ENCODE data around the gene KHDC4. TPM values are rescaled to one million over a fixed set of nuclear protein-coding genes. Genes with fewer than 3 reads are reported as not detected.

KHDC4 gene
- total and polyA plus RNA-seq, 2 of the 13 experiments (the other 11 are each of a cell fraction or from before 2014, with no cell fraction given) = 33.5 to 92.0 TPM

GRCh38 chr1:155940482-155940992 is 6.3 kb upstream of the KHDC4 start (continued):
- TF ChIP-seq IKZF4 (CRISPR knock-in tag; IDR thresholded peaks at IDR 0.05; ENCODE audit: borderline replicate concordance, low read depth, not compliant biosample characterization) (no peak), CEBPG (CRISPR knock-in tag; IDR thresholded peaks at IDR 0.05) (0 out of 2 replicates have a peak, but pooled peaks have one; percentile 16), TEAD3 (CRISPR knock-in tag; optimal IDR thresholded peaks at IDR 0.05; ENCODE audit: borderline replicate concordance) (peak; percentile 92), RAD21 (CRISPR knock-in tag; IDR thresholded peaks at IDR 0.05) (no peak), NFYC (CRISPR knock-in tag; IDR thresholded peaks at IDR 0.05) (no peak), MTF1 (CRISPR knock-in tag; IDR thresholded peaks at IDR 0.05) (no peak), ZFP91 (CRISPR knock-in tag; IDR thresholded peaks at IDR 0.05; ENCODE audit: borderline replicate concordance) (peak; percentile 16; the same call in 1 of the 2 replicates), ZNF224 (CRISPR knock-in tag; IDR thresholded peaks at IDR 0.05) (no peak), ZNF777 (CRISPR knock-in tag; IDR thresholded peaks at IDR 0.05) (no peak), SMYD3 (CRISPR knock-in tag; IDR thresholded peaks at IDR 0.05) (0 out of 2 replicates have a peak, but pooled peaks have one; percentile 28), CBX2 (IDR thresholded peaks at IDR 0.05; ENCODE audit: low read depth, low read length) (no peak), CBX2 (CRISPR knock-in tag; IDR thresholded peaks at IDR 0.05; ENCODE audit: low read depth) (no peak), NFKB2 (CRISPR knock-in tag; IDR thresholded peaks at IDR 0.05; ENCODE audit: borderline replicate concordance) (no peak), DMAP1 (CRISPR knock-in tag; IDR thresholded peaks at IDR 0.05) (no peak; the same call in 1 of the 2 replicates), SALL1 (CRISPR knock-in tag; IDR thresholded peaks at IDR 0.05) (peak; percentile 73), ZNF772 (CRISPR knock-in tag; IDR thresholded peaks at IDR 0.05) (no peak; the same call in 1 of the 2 replicates), PCBP2 (optimal IDR thresholded peaks at IDR 0.05; ENCODE audit: low read depth, low read length, poor library complexity, severe bottlenecking) (no peak), BHLHE40 (IDR thresholded peaks at IDR 0.05; ENCODE audit: low read length) (no peak), PITX1 (CRISPR knock-in tag; IDR thresholded peaks at IDR 0.05) (no peak), ZNF367 (CRISPR knock-in tag; IDR thresholded peaks at IDR 0.05; ENCODE audit: borderline replicate concordance) (no peak), ZBTB21 (CRISPR knock-in tag; IDR thresholded peaks at IDR 0.05) (no peak), CREM (IDR thresholded peaks at IDR 0.05) (0 out of 2 replicates have a peak, but pooled peaks have one; percentile 18), CREM (CRISPR knock-in tag; IDR thresholded peaks at IDR 0.05) (no peak), RCOR2 (CRISPR knock-in tag; IDR thresholded peaks at IDR 0.05) (0 out of 2 replicates have a peak, but pooled peaks have one; percentile 26), NCOA5 (CRISPR knock-in tag; IDR thresholded peaks at IDR 0.05) (no peak), PLRG1 (conservative IDR thresholded peaks at IDR 0.05) (no peak), XBP1 (CRISPR knock-in tag; IDR thresholded peaks at IDR 0.05) (no peak), KDM1A (CRISPR knock-in tag; IDR thresholded peaks at IDR 0.05) (no peak), CREB3 (CRISPR knock-in tag; IDR thresholded peaks at IDR 0.05) (no peak), FOSL2 (CRISPR knock-in tag; IDR thresholded peaks at IDR 0.05) (peak; percentile 53; the same call in 1 of the 2 replicates), ZFP41 (CRISPR knock-in tag; IDR thresholded peaks at IDR 0.05; ENCODE audit: borderline replicate concordance) (no peak), ZBTB33 (CRISPR knock-in tag; IDR thresholded peaks at IDR 0.05) (peak; percentile 24; the same call in 1 of the 2 replicates)
